A549 treated with Mapracorat at 1 μM for 4 hours (cell line): ENCODE data around the gene MPC1. TPM values are rescaled to one million over a fixed set of nuclear protein-coding genes. Genes with fewer than 3 reads are reported as not detected.

Source experiments
- total RNA-seq: library from RNA; stranded (reverse); fragments of 200-300 nt; extraction: Qiagen RNA extraction; gene quantifications from 5 replicates; pipeline ENCODE4 v1.2.3, GENCODE V29; 2022

Gene MPC1
- total RNA-seq, result 4.0 to 5.8 TPM (median 4.7 TPM) in 5 replicates

DNA sequence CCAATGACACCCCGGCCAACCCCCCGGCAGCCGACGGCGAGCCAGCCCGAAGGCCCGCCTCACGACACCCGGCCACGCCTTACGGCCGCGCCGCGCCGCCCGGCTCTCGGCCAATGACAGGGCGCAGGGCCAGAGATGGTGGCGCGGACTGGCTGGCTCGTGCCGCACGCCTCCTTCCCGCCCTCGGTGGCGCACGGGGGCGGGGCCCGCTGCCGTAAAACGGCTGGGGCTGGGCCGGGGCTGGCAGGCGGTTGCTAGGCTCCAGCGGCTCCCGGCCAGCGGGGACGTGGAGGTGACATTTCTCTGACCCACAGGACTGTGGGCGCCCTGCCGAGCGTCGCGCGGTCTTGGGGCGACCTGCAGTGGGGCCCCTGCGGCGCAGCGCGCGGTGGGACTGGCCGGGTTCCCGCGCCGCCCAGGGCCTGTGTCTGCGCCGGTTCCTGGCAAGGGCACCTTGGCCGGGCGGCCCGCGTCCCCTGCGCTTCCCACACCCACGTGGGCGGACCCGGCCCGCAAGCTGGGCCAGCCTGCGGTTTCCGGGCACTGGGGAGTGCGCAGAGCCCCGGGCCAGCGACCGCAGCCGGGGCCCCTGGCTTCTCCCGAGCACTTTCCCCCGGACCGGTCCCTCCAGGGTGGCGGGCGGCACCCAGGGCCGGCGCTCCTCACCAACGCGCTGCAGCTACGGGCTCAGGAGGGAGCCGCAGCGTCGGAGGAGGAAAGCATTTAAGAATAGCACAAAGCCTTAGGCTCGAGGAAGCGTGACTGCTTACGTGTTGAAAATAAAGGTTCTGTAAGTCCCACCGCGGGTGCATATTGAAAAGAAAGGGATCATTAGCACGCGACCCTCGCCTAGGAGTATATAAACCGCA is at the start of gene MPC1:
Gene MPC1, minus strand, starts transcription at position 8 of the 869 bp plus-strand sequence. CDS start 64 bp downstream, outside the sequence.

DNA sequence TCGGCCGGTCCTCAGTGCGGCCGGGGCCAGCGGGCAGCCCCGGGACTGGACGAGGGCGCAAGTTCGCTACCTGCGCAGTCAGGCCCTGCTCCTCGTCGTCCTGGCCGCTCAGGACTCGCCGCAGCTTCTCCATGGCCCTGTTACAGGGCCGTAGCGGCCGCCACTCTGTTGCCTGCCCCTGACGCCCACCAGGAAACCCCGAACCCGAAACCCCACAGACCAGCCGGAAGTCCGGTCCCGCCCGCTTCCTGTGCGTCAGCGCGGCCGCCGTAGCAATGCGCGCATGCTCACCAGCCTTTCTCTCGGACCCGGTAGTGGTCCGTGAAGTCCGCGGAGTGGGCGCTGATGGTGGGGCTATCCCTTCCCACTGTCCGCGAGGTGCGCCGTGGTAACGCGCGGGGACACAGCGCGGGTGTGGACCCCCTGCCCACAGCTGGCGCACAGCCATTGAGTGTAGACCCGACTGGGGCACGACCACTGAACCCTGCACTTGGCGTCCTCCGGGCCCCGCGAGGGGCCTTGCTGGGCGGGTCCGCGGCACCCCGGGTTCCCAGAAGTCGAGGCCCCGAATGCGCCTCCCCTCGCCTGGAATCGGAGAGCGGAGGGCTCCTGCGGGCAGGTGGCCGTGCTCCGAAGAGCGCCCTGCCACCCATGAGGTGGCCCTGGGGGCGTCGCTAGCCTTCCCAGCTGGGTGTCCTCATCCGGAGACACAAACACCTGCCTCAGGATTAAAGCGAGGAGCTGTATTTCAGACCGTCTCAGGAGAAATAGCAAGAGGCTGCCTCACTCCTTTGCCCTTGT is 40.2 kb downstream of the MPC1 start, which contains the start of gene SFT2D1:
Gene SFT2D1, minus strand, starts transcription at position 197 of the 801 bp plus-strand sequence. Its CDS starts 64 bp downstream, at position 133.

Other genes with a start within 250 kb of the MPC1 start
- not detected in 5 replicates for gene TBXT, start 215.1 kb downstream of the MPC1 start, total RNA-seq
- gene PRR18, start 74.5 kb downstream of the MPC1 start, total RNA-seq, result 0.06 to 0.39 TPM (median 0.18 TPM) in 4 of 5 replicates, not detected in the other
- gene SFT2D1, start 40.4 kb downstream of the MPC1 start, total RNA-seq, result 33.5 to 43.6 TPM (median 40.7 TPM) in 5 replicates
- 0.07 to 0.27 TPM (median 0.12 TPM) in 5 replicates for gene RAMACL, start 203.7 kb upstream of the MPC1 start, total RNA-seq
- gene RPS6KA2, start 244.3 kb upstream of the MPC1 start, total RNA-seq, result 0.06 to 0.33 TPM (median 0.26 TPM) in 5 replicates